Testis (tissue), 2 donors: ENCODE results near the gene CCM2.

ENCODE experiments used
- CTCF ChIP-seq, 3 experiments: fragments of 450-650 bp in 2 of 3; fragments of 200-600 bp in 1 of 3; sonication (generic) in 1 of 3; IDR thresholded peaks; one replicate each; pipeline ENCODE4 v1.5.1; 2016 to 2019; ENCODE audit warnings: antibody characterized with exemption in 3 of 3, mild to moderate bottlenecking in 2 of 3, moderate library complexity in 1 of 3
- POLR2A ChIP-seq: fragments of 450-650 bp; IDR thresholded peaks from one replicate; pipeline ENCODE4 v1.6.1; 2017; ENCODE audit warnings: antibody characterized with exemption, mild to moderate bottlenecking, moderate library complexity

GRCh38 chr7:44973610-44974401, 26.2 kb upstream of the CCM2 start:
- TF ChIP-seq CTCF (IDR thresholded peaks at IDR 0.05) (peak; percentile 32 to 52 (median 49)), POLR2A (no peak)
